Urinary bladder (tissue), 4 donors: ENCODE measurements around the gene AGAP1. TPM values are rescaled to one million over a fixed set of nuclear protein-coding genes. Genes with fewer than 3 reads are reported as not detected.
"Not testable (repeated sequence)": the region's sequence is repeated elsewhere in the genome, so short reads cannot be mapped to it uniquely, and the experiment has no call there.

ENCODE experiments used
- DNase-seq: peaks from one replicate; pipeline ENCODE4 v3.0.0-alpha.2; 2015; ENCODE audit errors: extremely low spot score
- H3K27ac ChIP-seq: one replicate; pipeline ENCODE4 v1.5.1; 2013; ENCODE audit warnings: low read depth, mild to moderate bottlenecking, moderate library complexity
- H3K36me3 ChIP-seq: one replicate; pipeline ENCODE4 v1.6.1; 2013; ENCODE audit warnings: mild to moderate bottlenecking, moderate library complexity; ENCODE audit not compliant: insufficient read depth
- H3K4me1 ChIP-seq: one replicate; pipeline ENCODE4 v1.6.1; 2013; ENCODE audit warnings: mild to moderate bottlenecking, moderate library complexity; ENCODE audit not compliant: insufficient read depth
- H3K4me3 ChIP-seq: one replicate; pipeline ENCODE4 v1.5.1; 2013; ENCODE audit warnings: low read depth, low read length
- WGBS: extraction: QIAGEN DNeasy Blood & Tissue Kit; methylation state at CpG from one replicate; pipeline ENCODE4 v1.1.7; 2013; 5-methylcytosine and 5-hydroxymethylcytosine counted together
- polyA plus RNA-seq: library from polyadenylated mRNA; stranded (reverse); fragments of 200-250 nt; gene quantifications from one replicate; pipeline ENCODE4 v1.2.3, GENCODE V29; 2013
- total RNA-seq: library from RNA; depleted of rRNA; stranded (reverse); fragments of >200 nt; gene quantifications from one replicate; pipeline ENCODE4 v1.2.3, GENCODE V29; 2014
- donor health status: healthy with polysubstance abuse.
- donor health status: healthy.

AGAP1 gene
- total and polyA plus RNA-seq, 2 donors = 12.8 to 24.7 TPM

DNA sequence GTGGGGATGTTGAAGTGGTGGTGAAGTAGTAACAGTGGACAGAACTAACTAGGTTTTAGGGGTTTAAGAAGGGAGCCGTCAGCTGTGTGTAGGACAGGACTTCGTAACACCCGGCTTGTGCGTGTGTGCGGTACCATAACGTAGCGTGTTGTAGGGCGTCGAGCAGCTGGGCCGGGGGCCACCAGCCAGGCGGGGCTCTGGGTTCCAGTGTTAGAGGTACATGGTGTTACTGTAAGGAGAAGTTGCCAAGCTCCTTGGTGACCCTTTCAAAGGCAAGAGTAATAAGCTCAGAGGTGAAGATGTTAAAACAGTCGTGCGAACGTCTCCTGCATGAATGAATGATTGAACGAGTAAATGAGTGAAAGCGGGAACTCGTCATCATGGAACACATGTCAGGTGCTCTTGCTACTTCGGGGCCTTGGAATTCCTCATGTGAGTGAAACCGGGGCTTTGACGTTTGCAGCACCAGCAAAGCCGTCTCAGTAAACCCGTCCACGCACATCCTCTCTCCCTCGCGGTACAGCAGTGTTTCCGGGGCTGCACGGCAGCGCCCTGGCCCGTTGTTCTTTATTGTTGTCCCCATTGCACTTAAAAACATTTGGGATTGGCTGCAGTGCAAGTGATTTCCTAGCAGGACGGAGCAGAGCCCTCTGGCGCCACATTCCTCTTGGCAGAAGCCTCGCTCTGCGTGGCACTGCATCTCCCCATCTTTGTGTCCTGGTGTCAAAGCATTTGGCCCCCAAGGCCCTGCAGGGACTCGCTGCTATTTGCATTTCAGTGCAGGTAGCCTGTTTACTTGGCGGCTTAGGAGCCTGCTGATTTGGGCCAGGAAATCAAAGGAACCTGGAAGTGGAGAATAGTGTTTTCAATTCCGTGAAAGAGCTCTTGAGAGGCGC lies 559.3 kb downstream of the AGAP1 start:
- 91% methylated on average over 37 of the region's 37 CpGs for WGBS
- Histone ChIP-seq H3K36me3 (no peaks in the 10 kb centered on the region), H3K4me1 (no peaks in the 10 kb centered on the region), H3K4me3 (no peak overlapping the region), H3K27ac (no peak overlapping the region)
- no peak for DNase-seq

- DNase-seq = no peak
- no peak overlapping the region for H3K4me3 ChIP-seq
- no peaks in the 10 kb centered on the region for H3K36me3 ChIP-seq
- H3K27ac ChIP-seq = no peak overlapping the region
- H3K4me1 ChIP-seq = no peaks in the 10 kb centered on the region
- WGBS = 75% methylated on average over 2 of the region's 2 CpGs
These were observed 560.3 kb downstream of the AGAP1 start for GRCh38 chr2:236054125-236054524.

DNA sequence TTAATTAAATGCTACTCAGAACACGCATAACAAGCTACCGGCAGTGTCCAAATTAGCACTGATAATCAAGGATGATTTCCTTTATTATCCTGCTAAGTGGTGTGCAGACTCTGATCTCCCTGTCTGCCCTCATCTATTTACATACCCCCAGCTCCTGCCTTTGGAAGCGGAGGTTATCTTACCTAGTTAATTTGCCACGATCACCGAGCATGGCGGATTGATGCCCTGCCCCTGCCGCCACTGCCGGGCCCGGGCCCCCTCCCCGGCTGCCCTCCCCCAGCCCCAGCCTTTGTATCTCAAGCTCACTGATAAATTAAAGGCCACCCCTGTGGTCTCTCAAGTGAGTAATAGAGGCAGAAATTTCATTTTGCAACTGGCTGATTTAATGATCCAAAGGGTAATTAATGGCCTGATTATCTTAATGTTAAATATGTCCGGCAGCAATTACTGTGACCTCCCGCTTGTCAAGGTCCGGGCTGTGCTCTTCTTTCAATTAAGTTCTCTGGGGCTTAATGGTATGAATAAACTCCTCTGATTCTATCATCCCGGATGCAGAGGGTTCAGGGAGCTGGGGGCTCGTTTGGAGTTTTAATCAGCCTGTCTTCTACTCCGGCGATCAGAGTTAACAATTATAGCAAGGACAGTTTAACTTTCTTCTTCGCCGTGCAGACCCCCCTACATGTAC lies 560.9 kb downstream of the AGAP1 start:
- Histone ChIP-seq H3K27ac (no peak overlapping the region), H3K36me3 (no peaks in the 10 kb centered on the region), H3K4me1 (no peaks in the 10 kb centered on the region), H3K4me3 (no peak overlapping the region)
- no peak for DNase-seq
- 82% methylated on average over 19 of the region's 19 CpGs for WGBS

DNA sequence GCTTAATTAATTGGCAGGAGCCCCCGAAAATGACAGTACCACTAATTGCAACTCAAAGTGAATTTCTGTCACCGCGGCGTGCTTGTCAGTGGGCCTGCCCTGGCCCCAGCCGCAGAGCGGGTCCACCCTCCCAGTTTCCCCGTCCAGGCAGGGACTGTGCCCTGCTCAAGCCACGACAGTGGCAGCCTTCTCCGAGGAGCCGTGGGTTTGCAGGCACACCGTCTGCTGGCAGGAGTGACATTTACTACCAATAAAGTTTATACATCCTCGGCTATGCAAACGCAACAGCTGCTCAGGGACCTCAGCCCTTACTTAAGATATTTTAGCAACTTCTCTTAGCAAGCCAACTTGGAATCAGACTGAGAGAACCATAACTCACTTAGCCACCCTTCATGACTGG lies 561.6 kb downstream of the AGAP1 start:
- no peaks in the 10 kb centered on the region for H3K4me1 ChIP-seq
- no peak overlapping the region for H3K4me3 ChIP-seq
- no peak overlapping the region for H3K27ac ChIP-seq
- no peaks in the 10 kb centered on the region for H3K36me3 ChIP-seq
- 43% methylated on average over 13 of the region's 13 CpGs for WGBS
- DNase-seq = no peak

DNA sequence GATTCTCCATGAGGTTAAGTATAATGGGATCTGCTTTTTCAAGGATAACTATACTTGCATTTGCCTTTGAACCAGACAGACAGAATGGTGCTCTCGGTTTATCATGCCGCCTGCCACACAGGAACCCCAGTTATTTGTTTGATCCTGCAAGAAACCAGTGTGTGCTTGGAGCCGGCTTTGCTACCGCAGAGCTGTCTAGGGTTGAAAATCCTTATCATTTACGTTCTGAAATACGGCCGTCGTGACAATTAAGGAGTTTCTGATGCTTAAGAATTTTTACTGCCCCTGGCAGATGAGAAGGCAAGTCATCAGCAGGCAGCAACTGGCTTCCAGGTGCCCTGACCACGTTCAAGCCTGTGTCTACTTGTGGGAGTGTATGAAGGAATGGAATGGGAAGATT lies 562.3 kb downstream of the AGAP1 start:
- H3K36me3 ChIP-seq = no peaks in the 10 kb centered on the region
- no peak overlapping the region for H3K4me3 ChIP-seq
- H3K27ac ChIP-seq = no peak overlapping the region
- 83% methylated on average over 9 of the region's 9 CpGs for WGBS
- DNase-seq = no peak
- no peaks in the 10 kb centered on the region for H3K4me1 ChIP-seq

DNA sequence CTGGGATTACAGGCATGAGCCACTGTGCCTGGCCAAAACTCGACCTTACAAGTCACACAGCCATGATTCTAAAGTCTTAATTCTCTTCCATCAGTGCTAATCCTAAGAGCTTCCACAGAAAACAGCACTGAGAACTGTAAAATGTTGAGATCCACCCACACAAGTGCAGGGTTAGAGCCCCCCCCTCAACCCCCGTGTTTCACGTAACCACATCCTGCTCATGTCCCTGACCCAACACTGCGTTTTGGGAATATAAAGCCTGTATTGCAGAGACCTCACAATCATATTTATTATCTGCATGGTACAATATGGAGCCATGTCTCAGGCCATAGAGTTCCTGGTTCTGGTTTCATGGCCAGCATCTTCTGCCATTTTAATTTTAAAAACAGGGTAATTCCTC lies 563.5 kb downstream of the AGAP1 start:
- Histone ChIP-seq H3K4me1 (no peaks in the 10 kb centered on the region), H3K36me3 (no peaks in the 10 kb centered on the region), H3K27ac (no peak overlapping the region), H3K4me3 (no peak overlapping the region)
- 85% methylated on average over 4 of the region's 4 CpGs for WGBS
- DNase-seq = no peak

- 77% methylated on average over 9 of the region's 9 CpGs for WGBS
- Histone ChIP-seq H3K4me3 (no peak overlapping the region), H3K4me1 (no peaks in the 10 kb centered on the region), H3K36me3 (no peaks in the 10 kb centered on the region), H3K27ac (no peak overlapping the region)
- DNase-seq = no peak
These were observed 567.7 kb downstream of the AGAP1 start for GRCh38 chr2:236061497-236061896.

GRCh38 chr2:236061899-236062298 lies 568.1 kb downstream of the AGAP1 start:
- no peak for DNase-seq
- no peak overlapping the region for H3K4me3 ChIP-seq
- 93% methylated on average over 12 of the region's 12 CpGs for WGBS
- H3K36me3 ChIP-seq = no peaks in the 10 kb centered on the region
- no peaks in the 10 kb centered on the region for H3K4me1 ChIP-seq
- H3K27ac ChIP-seq = no peak overlapping the region

- 97% methylated on average over 5 of the region's 5 CpGs for WGBS
- not testable (repeated sequence) for H3K36me3 ChIP-seq, DNase-seq, H3K4me1 ChIP-seq, H3K27ac ChIP-seq, H3K4me3 ChIP-seq
These were observed 569.0 kb downstream of the AGAP1 start for GRCh38 chr2:236062806-236063205.

DNA sequence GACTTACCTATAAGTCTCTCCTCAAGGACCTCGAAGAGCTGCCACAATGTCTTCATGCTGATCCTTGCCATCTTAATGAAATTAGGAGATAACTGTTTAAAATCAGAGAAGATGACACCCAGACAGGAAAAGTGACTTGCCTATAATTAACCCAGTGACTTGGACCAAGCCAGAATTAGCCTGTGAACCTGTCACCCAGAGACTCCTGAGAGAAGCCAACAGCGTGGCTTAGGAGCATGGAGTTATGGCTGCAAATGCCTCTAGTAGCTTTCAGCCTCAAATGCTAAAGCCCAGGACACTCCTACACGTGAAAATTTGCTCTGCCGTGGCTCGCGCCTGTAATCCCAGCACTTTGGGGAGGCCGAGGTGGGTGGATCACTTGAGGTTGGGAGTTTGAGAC lies 570.2 kb downstream of the AGAP1 start:
- no peak for DNase-seq
- Histone ChIP-seq H3K4me1 (no peaks in the 10 kb centered on the region), H3K27ac (no peak overlapping the region), H3K4me3 (no peak overlapping the region), H3K36me3 (no peaks in the 10 kb centered on the region)
- WGBS = 93% methylated on average over 7 of the region's 7 CpGs

GRCh38 chr2:236065314-236066160 lies 571.7 kb downstream of the AGAP1 start:
- 88% methylated on average over 15 of the region's 15 CpGs for WGBS
- DNase-seq = no peak
- H3K4me1 ChIP-seq = no peaks in the 10 kb centered on the region
- no peaks in the 10 kb centered on the region for H3K36me3 ChIP-seq
- H3K4me3 ChIP-seq = no peak overlapping the region
- H3K27ac ChIP-seq = no peak overlapping the region

GRCh38 chr2:236070236-236070635 lies 576.4 kb downstream of the AGAP1 start:
- Histone ChIP-seq H3K36me3 (no peaks in the 10 kb centered on the region), H3K4me1 (no peaks in the 10 kb centered on the region), H3K27ac (no peak overlapping the region), H3K4me3 (no peak overlapping the region)
- no peak for DNase-seq
- WGBS = 95% methylated on average over 7 of the region's 7 CpGs

DNA sequence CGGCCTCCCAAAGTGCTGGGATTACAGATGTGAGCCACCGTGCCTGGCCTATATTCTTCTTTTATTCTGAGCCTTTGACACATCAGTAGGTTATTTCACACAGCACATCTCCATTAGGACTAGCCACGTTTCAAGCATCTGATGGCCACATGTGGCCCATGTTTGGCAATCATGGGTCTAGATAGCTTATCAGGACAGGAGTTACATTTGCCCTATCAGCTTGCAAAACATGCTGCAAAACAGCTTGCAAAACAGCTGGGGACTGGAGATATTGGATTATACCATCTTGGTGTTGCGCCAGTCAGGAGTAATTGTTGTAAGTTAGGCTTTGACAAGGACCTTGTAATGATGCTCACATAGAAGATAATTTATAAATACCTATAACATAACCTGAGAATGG lies 579.4 kb downstream of the AGAP1 start:
- WGBS = 81% methylated on average over 4 of the region's 4 CpGs
- Histone ChIP-seq H3K36me3 (no peaks in the 10 kb centered on the region), H3K27ac (no peak overlapping the region), H3K4me3 (no peak overlapping the region), H3K4me1 (no peaks in the 10 kb centered on the region)
- DNase-seq = no peak
